Endothelial cell of umbilical vein (primary cell): ENCODE measurements around the gene RER1. TPM values are rescaled to one million over a fixed set of nuclear protein-coding genes. Genes with fewer than 3 reads are reported as not detected.

Experiments
- BruUV-seq: library from RNA; stranded (reverse); fragments of 400-500 nt; replicated peaks from 2 replicates; lab custom pipeline; 2021; lab: Mats Ljungman, UMichigan
- CTCF ChIA-PET: fragments of 300-600, 350-600 bp; sonication (Branson Sonifier 250); formaldehyde crosslinking; loops from one replicate; lab custom pipeline; 2021; ENCODE audit warnings: antibody characterized with exemption, inconsistent platforms; lab: Charles Lee
- POLR2A ChIA-PET: fragments of 300-600, 350-600 bp; sonication (Branson Sonifier 250); formaldehyde crosslinking; loops from one replicate; lab custom pipeline; 2021; ENCODE audit warnings: antibody characterized with exemption, inconsistent platforms; lab: Charles Lee
- DNase-seq: peaks from one replicate; pipeline ENCODE4 v3.0.0-alpha.2; 2011; ENCODE audit warnings: low read depth, low spot score
- FAIRE-seq: peaks from 2 replicates; lab custom pipeline; 2011; peaks lifted over from hg19 to GRCh38; lab: Jason Lieb, UNC
- H2AFZ ChIP-seq: 2 replicates; pipeline ENCODE4 v1.6.0; 2012; ENCODE audit warnings: low read depth, low read length, control low read depth, inconsistent platforms
- H3K27ac ChIP-seq: 2 replicates; pipeline ENCODE4 v1.5.1; 2011; ENCODE audit warnings: low read depth, mild to moderate bottlenecking, control low read depth, low read length, moderate library complexity; ENCODE audit not compliant: insufficient read depth
- H3K27me3 ChIP-seq, 2 experiments: 2 replicates each; pipeline versions ENCODE4 v1.6.0 to v1.6.1; 2011; ENCODE audit warnings: low read length in 2 of 2, mixed read lengths in 1 of 2; ENCODE audit not compliant: control insufficient read depth in 2 of 2, insufficient read depth in 2 of 2
- H3K36me3 ChIP-seq, 2 experiments: 2 replicates in 1 of 2; 3 replicates in 1 of 2; pipeline ENCODE4 v1.5.1; 2011; ENCODE audit warnings: low read length in 2 of 2, mild to moderate bottlenecking in 1 of 2, moderate library complexity in 1 of 2; ENCODE audit not compliant: control insufficient read depth in 2 of 2, insufficient read depth in 2 of 2; ENCODE audit errors: extremely low read depth in 1 of 2
- H3K4me1 ChIP-seq: 3 replicates; pipeline ENCODE4 v1.5.1; 2011; ENCODE audit warnings: mild to moderate bottlenecking, low read length; ENCODE audit not compliant: control insufficient read depth, insufficient read depth; ENCODE audit errors: extremely low read depth
- H3K4me2 ChIP-seq: 2 replicates; pipeline ENCODE4 v1.6.1; 2011; ENCODE audit warnings: low read length, control low read depth, mixed read lengths; ENCODE audit not compliant: insufficient read depth
- H3K4me3 ChIP-seq, 3 experiments: fragments of 200-600 bp in 1 of 3; sonication (generic), shearing (Covaris generic) in 1 of 3; replicated peaks in 1 of 3; 2 replicates each; pipeline ENCODE4 v1.5.1; 2011 to 2016; ENCODE audit warnings: control low read depth in 3 of 3, low read length in 3 of 3, mild to moderate bottlenecking in 2 of 3, inconsistent platforms in 1 of 3, low read depth in 1 of 3, moderate library complexity in 1 of 3; ENCODE audit not compliant: insufficient read depth in 1 of 3
- H3K79me2 ChIP-seq: 2 replicates; pipeline ENCODE4 v1.6.0; 2012; ENCODE audit warnings: low read length, inconsistent platforms; ENCODE audit not compliant: control insufficient read depth, insufficient read depth
- H3K9ac ChIP-seq: replicated peaks from 2 replicates; pipeline ENCODE3; 2011; ENCODE audit warnings: low read length, control low read depth; ENCODE audit not compliant: insufficient read depth; ENCODE audit errors: extremely low read depth
- H3K9me1 ChIP-seq: replicated peaks from 3 replicates; pipeline ENCODE4 v1.6.0; 2011; ENCODE audit warnings: mild to moderate bottlenecking, low read length; ENCODE audit not compliant: control insufficient read depth, insufficient read depth; ENCODE audit errors: extremely low read depth
- H3K9me3 ChIP-seq: replicated peaks from 2 replicates; pipeline ENCODE4 v1.5.1; 2012; ENCODE audit warnings: low read length, inconsistent platforms; ENCODE audit not compliant: control insufficient read depth, insufficient read depth
- H4K20me1 ChIP-seq: replicated peaks from 2 replicates; pipeline ENCODE3; 2011; ENCODE audit warnings: mild to moderate bottlenecking, low read length; ENCODE audit not compliant: control insufficient read depth, insufficient read depth; ENCODE audit errors: extremely low read depth
- CTCF ChIP-seq, 2 donors: IDR thresholded peaks; 1 replicate in 1 of 2; 2 replicates in 1 of 2; pipeline ENCODE4 v1.5.1; 2011; ENCODE audit warnings: low read length in 2 of 2, mild to moderate bottlenecking in 2 of 2, moderate library complexity in 2 of 2, control low read depth in 1 of 2, inconsistent platforms in 1 of 2, low read depth in 1 of 2; ENCODE audit not compliant: insufficient read depth in 1 of 2; ENCODE audit errors: extremely low read depth in 1 of 2
- EZH2 ChIP-seq: IDR thresholded peaks from 2 replicates; pipeline ENCODE4 v1.6.1; 2012; ENCODE audit warnings: borderline replicate concordance, low read depth, mild to moderate bottlenecking, moderate library complexity, low read length, inconsistent platforms; ENCODE audit not compliant: severe bottlenecking
- FOS ChIP-seq: IDR thresholded peaks from 2 replicates; pipeline ENCODE4 v1.6.1; 2011; ENCODE audit warnings: mild to moderate bottlenecking, low read length, moderate library complexity, borderline replicate concordance; ENCODE audit not compliant: insufficient read depth
- GATA2 ChIP-seq: IDR thresholded peaks from 2 replicates; pipeline ENCODE4 v1.7.0; 2011; ENCODE audit warnings: low read depth, mild to moderate bottlenecking, moderate library complexity, mixed read lengths, low read length; ENCODE audit not compliant: insufficient read length, insufficient read depth
- JUN ChIP-seq: IDR thresholded peaks from 2 replicates; pipeline ENCODE4 v1.6.1; 2011; ENCODE audit warnings: borderline replicate concordance, low read depth; ENCODE audit not compliant: insufficient read length, insufficient read depth
- MAX ChIP-seq: IDR thresholded peaks from 2 replicates; pipeline ENCODE4 v1.6.1; 2011; ENCODE audit not compliant: insufficient read depth, insufficient read length
- MYC ChIP-seq: IDR thresholded peaks from one replicate; pipeline ENCODE4 v1.6.1; 2011; ENCODE audit warnings: mild to moderate bottlenecking, low read depth, low read length
- POLR2A ChIP-seq: IDR thresholded peaks from 2 replicates; pipeline ENCODE4 v1.6.1; 2012; ENCODE audit warnings: low read depth, mild to moderate bottlenecking, control low read depth, low read length
- POLR2AphosphoS5 ChIP-seq: IDR thresholded peaks from 2 replicates; pipeline ENCODE4 v1.6.1; 2012; ENCODE audit warnings: low read depth, mild to moderate bottlenecking, control low read depth, low read length, moderate library complexity; ENCODE audit not compliant: insufficient read depth
- dilution Hi-C: fragments of 300-500 bp; cut with MboI; formaldehyde crosslinking; loops from one replicate; pipeline ENCODE4 v1.15.0; 2019; ENCODE audit warnings: low sequenced_read_pairs; ENCODE audit not compliant: extremely low pct_ligation_motif_present
- intact Hi-C: fragments of 100-400 bp; cut with micrococcal nuclease; formaldehyde crosslinking; loops from one replicate; pipeline ENCODE4 v1.10.0; 2022
- polyA plus RNA-seq, 4 experiments: library from polyadenylated mRNA; depleted of rRNA in 3 of 4; stranded (reverse) in 3 of 4; unstranded in 1 of 4; fragments of >200 nt; gene quantifications; 2 replicates each; pipeline versions ENCODE4 v1.2.1 to v1.2.3, GENCODE V29; 2011 to 2012; ENCODE audit warnings: missing spikeins in 1 of 4
- total RNA-seq: library from RNA; stranded (reverse); gene quantifications from 2 replicates; pipeline ENCODE4 v1.2.3, GENCODE V29; 2021

RER1 gene
- total and polyA plus RNA-seq, 2 donors (not counting 3 experiments of a cell fraction or from before 2014, with no cell fraction given) = 179 to 292 TPM

- Histone ChIP-seq H4K20me1 (no peaks in the 10 kb centered on the region), H3K4me1 (no peaks in the 10 kb centered on the region), H2AFZ (no peak overlapping the region), H3K27ac (no peak overlapping the region), H3K4me2 (no peak overlapping the region), H3K9me1 (no peaks in the 10 kb centered on the region), H3K9me3 (no peaks in the 10 kb centered on the region), H3K79me2 (no peaks in the 10 kb centered on the region), H3K27me3 (no peaks in the 10 kb centered on the region), H3K4me3 (no peak overlapping the region), H3K9ac (no peak overlapping the region), H3K36me3 (no peaks in the 10 kb centered on the region)
- ChIA-PET CTCF (interaction anchor here (2.9 to 8.9 kb wide), 2 partner anchors 67 to 180 kb away, joined by 7 to 631 read pairs; partner anchors contain the start of gene FAAP20), POLR2A (no interaction called here)
- no peak for FAIRE-seq
- dilution Hi-C loops = loop anchor here (10.0 kb wide), 1 partner anchor 184 kb away; the partner anchor contains the start of gene FAAP20
- no peak for DNase-seq
- intact Hi-C loops = no loop called here
- no TSS peak for BruUV-seq
- TF ChIP-seq MAX (no peak), GATA2 (no peak), POLR2AphosphoS5 (no peak)
Observed at GRCh38 chr1:2378956-2379732, 12.5 kb upstream of the RER1 start.

GRCh38 chr1:2379733-2380404 lies 11.8 kb upstream of the RER1 start:
- H3K27me3 ChIP-seq = no peaks in the 10 kb centered on the region
- no peak overlapping the region for H3K4me2 ChIP-seq
- CTCF ChIA-PET = interaction anchor here (1.9 to 8.9 kb wide), 4 partner anchors 58 to 205 kb away, joined by 12 to 631 read pairs (median 46); partner anchors contain the start of gene FAAP20
- no peak overlapping the region for H2AFZ ChIP-seq
- FAIRE-seq (no peak), DNase-seq (no peak)
- H3K4me3 ChIP-seq = no peak overlapping the region
- no peaks in the 10 kb centered on the region for H3K36me3 ChIP-seq
- H3K9me1 ChIP-seq = no peaks in the 10 kb centered on the region
- no peak overlapping the region for H3K9ac ChIP-seq
- no peak overlapping the region for H3K27ac ChIP-seq
- no peaks in the 10 kb centered on the region for H3K9me3 ChIP-seq
- no peaks in the 10 kb centered on the region for H3K79me2 ChIP-seq
- POLR2A ChIA-PET = interaction anchor here (2.6 kb wide), 1 partner anchor 185 kb away, joined by 15 read pairs; the partner anchor contains the start of gene FAAP20
- dilution Hi-C loops (loop anchor here (10.0 kb wide), 1 partner anchor 185 kb away; the partner anchor contains the start of gene FAAP20), intact Hi-C loops (loop anchor here (5.0 kb wide), 1 partner anchor 68 kb away; no protein-coding TSS in a partner anchor)
- H4K20me1 ChIP-seq = no peaks in the 10 kb centered on the region
- H3K4me1 ChIP-seq = no peaks in the 10 kb centered on the region
- TF ChIP-seq POLR2A (no peak), POLR2AphosphoS5 (no peak), MAX (no peak), GATA2 (no peak), MYC (no peak), JUN (no peak), CTCF (IDR thresholded peaks at IDR 0.05; ENCODE audit: extremely low read depth in 1 of 2, insufficient read depth in 1 of 2, low read depth in 1 of 2, low read length in 2 of 2) (no peak), EZH2 (no peak), FOS (no peak)
- no TSS peak for BruUV-seq
